Measurements from ENCODE around the gene ABCA3. TPM values are rescaled to one million over a fixed set of nuclear protein-coding genes. Genes with fewer than 3 reads are reported as not detected.

ABCA3 gene
- total and polyA plus RNA-seq, 2 experiments from 2014 or later, result 3.0 to 4.1 TPM

DNA sequence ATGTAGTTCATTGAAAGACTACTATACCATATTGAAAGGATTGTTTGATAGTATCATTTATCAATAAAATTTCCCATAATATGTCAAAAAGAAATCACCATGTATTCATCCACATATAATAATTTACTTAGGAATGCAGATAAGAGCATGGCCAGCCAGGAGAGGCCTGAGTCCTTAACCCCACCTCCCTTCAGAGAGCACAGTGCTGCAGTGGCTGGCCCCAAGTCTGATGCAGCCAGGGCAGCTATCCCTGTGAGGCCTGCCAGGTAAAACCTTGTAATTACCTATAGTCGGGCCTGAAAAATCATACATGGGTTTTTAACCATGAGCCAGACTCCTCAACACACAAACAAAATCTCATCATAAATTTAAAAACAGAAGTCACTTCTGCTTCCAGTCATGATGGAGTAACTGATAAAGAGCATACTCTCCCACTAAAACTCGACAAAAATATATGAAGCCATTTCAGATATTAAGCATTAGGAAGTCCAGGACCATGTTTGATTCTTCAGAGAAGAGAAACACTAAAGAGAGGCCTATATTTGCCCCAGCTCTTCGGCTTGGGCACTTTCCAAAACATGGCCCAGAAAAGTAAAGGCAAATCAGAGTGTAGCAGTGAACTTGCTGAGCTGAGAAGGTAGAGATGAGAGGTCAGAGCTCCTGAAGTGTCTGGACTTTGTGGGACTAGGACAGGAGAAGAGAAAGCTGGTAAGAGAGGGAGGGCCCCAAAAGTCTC lies 47.8 kb upstream of the ABCA3 start (continued):
- TF ChIP-seq, protein P1, sequence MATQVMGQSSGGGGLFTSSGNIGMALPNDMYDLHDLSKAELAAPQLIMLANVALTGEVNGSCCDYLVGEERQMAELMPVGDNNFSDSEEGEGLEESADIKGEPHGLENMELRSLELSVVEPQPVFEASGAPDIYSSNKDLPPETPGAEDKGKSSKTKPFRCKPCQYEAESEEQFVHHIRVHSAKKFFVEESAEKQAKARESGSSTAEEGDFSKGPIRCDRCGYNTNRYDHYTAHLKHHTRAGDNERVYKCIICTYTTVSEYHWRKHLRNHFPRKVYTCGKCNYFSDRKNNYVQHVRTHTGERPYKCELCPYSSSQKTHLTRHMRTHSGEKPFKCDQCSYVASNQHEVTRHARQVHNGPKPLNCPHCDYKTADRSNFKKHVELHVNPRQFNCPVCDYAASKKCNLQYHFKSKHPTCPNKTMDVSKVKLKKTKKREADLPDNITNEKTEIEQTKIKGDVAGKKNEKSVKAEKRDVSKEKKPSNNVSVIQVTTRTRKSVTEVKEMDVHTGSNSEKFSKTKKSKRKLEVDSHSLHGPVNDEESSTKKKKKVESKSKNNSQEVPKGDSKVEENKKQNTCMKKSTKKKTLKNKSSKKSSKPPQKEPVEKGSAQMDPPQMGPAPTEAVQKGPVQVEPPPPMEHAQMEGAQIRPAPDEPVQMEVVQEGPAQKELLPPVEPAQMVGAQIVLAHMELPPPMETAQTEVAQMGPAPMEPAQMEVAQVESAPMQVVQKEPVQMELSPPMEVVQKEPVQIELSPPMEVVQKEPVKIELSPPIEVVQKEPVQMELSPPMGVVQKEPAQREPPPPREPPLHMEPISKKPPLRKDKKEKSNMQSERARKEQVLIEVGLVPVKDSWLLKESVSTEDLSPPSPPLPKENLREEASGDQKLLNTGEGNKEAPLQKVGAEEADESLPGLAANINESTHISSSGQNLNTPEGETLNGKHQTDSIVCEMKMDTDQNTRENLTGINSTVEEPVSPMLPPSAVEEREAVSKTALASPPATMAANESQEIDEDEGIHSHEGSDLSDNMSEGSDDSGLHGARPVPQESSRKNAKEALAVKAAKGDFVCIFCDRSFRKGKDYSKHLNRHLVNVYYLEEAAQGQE (IDR thresholded peaks at IDR 0.05; ENCODE audit: unreplicated experiment), result no peak
- TF ChIP-seq, protein P2, sequence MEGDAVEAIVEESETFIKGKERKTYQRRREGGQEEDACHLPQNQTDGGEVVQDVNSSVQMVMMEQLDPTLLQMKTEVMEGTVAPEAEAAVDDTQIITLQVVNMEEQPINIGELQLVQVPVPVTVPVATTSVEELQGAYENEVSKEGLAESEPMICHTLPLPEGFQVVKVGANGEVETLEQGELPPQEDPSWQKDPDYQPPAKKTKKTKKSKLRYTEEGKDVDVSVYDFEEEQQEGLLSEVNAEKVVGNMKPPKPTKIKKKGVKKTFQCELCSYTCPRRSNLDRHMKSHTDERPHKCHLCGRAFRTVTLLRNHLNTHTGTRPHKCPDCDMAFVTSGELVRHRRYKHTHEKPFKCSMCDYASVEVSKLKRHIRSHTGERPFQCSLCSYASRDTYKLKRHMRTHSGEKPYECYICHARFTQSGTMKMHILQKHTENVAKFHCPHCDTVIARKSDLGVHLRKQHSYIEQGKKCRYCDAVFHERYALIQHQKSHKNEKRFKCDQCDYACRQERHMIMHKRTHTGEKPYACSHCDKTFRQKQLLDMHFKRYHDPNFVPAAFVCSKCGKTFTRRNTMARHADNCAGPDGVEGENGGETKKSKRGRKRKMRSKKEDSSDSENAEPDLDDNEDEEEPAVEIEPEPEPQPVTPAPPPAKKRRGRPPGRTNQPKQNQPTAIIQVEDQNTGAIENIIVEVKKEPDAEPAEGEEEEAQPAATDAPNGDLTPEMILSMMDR (conservative IDR thresholded peaks at IDR 0.05; ENCODE audit: low read depth in 2 of 2), result no peak

DNA sequence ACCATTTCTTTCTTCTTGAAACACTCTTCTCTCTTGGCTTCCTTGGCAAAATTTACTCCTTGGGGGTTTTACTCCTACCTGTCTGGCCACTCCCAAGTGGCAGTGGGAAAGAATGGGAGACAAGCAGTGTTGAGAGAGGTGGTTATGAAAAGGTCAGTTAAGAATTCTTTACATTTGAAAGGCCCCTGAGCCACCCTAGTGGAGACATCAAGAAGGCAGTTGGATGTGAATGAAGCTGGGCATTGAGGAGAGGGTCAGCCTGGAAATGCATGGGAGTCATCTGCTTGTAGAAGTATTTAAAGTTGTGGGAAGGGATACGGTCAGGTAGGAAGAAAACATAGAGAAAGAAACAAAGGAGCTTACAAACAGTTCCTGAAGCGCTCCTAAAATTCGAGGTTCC lies 46.5 kb upstream of the ABCA3 start:
- ATAC-seq (peak; percentile 99), DNase-seq (ENCODE audit: low spot score) (peak; percentile 90)
- no peak overlapping the region for H2AFZ ChIP-seq
- H3K79me2 ChIP-seq (replicated peaks; ENCODE audit: insufficient read depth), result no peaks in the 10 kb centered on the region
- H3K4me1 ChIP-seq (ENCODE audit: insufficient read depth), result peaks cover 20% of the 10 kb centered on the region
- H3K9me3 Mint-ChIP-seq, result peaks cover 19% of the 10 kb centered on the region
- H4K20me1 ChIP-seq (replicated peaks; ENCODE audit: insufficient read depth), result no peaks in the 10 kb centered on the region
- H3F3A ChIP-seq (replicated peaks; ENCODE audit: low read depth), result peaks cover 6% of the 10 kb centered on the region; the same call in 1 of the 2 replicates
- no peaks in the 10 kb centered on the region for H3K36me3 ChIP-seq (ENCODE audit: insufficient read depth)
- 0 out of 2 replicates have a peak overlapping the region, but pooled peaks have one; percentile 8 for H3K4me2 ChIP-seq
- H3K4me3 ChIP-seq, result no peak overlapping the region
- no peaks in the 10 kb centered on the region for H3K27me3 ChIP-seq (ENCODE audit: insufficient read depth)
- H3K4me1 Mint-ChIP-seq, result peaks cover 21% of the 10 kb centered on the region
- peak overlapping the region; percentile 54 for H3K27ac Mint-ChIP-seq
- peak overlapping the region; percentile 40 for H3K4me3 Mint-ChIP-seq
- H3K9me2 ChIP-seq (ENCODE audit: insufficient read depth), result no peaks in the 10 kb centered on the region
- H3K36me3 Mint-ChIP-seq (ENCODE audit: low read depth), result peaks cover 19% of the 10 kb centered on the region
- peaks cover 15% of the 10 kb centered on the region for H3K27me3 Mint-ChIP-seq (ENCODE audit: insufficient read depth, low read depth, poor library complexity)
- H3K27ac ChIP-seq (ENCODE audit: low read depth), result peak overlapping the region; percentile 23
- TF ChIP-seq, protein P3, sequence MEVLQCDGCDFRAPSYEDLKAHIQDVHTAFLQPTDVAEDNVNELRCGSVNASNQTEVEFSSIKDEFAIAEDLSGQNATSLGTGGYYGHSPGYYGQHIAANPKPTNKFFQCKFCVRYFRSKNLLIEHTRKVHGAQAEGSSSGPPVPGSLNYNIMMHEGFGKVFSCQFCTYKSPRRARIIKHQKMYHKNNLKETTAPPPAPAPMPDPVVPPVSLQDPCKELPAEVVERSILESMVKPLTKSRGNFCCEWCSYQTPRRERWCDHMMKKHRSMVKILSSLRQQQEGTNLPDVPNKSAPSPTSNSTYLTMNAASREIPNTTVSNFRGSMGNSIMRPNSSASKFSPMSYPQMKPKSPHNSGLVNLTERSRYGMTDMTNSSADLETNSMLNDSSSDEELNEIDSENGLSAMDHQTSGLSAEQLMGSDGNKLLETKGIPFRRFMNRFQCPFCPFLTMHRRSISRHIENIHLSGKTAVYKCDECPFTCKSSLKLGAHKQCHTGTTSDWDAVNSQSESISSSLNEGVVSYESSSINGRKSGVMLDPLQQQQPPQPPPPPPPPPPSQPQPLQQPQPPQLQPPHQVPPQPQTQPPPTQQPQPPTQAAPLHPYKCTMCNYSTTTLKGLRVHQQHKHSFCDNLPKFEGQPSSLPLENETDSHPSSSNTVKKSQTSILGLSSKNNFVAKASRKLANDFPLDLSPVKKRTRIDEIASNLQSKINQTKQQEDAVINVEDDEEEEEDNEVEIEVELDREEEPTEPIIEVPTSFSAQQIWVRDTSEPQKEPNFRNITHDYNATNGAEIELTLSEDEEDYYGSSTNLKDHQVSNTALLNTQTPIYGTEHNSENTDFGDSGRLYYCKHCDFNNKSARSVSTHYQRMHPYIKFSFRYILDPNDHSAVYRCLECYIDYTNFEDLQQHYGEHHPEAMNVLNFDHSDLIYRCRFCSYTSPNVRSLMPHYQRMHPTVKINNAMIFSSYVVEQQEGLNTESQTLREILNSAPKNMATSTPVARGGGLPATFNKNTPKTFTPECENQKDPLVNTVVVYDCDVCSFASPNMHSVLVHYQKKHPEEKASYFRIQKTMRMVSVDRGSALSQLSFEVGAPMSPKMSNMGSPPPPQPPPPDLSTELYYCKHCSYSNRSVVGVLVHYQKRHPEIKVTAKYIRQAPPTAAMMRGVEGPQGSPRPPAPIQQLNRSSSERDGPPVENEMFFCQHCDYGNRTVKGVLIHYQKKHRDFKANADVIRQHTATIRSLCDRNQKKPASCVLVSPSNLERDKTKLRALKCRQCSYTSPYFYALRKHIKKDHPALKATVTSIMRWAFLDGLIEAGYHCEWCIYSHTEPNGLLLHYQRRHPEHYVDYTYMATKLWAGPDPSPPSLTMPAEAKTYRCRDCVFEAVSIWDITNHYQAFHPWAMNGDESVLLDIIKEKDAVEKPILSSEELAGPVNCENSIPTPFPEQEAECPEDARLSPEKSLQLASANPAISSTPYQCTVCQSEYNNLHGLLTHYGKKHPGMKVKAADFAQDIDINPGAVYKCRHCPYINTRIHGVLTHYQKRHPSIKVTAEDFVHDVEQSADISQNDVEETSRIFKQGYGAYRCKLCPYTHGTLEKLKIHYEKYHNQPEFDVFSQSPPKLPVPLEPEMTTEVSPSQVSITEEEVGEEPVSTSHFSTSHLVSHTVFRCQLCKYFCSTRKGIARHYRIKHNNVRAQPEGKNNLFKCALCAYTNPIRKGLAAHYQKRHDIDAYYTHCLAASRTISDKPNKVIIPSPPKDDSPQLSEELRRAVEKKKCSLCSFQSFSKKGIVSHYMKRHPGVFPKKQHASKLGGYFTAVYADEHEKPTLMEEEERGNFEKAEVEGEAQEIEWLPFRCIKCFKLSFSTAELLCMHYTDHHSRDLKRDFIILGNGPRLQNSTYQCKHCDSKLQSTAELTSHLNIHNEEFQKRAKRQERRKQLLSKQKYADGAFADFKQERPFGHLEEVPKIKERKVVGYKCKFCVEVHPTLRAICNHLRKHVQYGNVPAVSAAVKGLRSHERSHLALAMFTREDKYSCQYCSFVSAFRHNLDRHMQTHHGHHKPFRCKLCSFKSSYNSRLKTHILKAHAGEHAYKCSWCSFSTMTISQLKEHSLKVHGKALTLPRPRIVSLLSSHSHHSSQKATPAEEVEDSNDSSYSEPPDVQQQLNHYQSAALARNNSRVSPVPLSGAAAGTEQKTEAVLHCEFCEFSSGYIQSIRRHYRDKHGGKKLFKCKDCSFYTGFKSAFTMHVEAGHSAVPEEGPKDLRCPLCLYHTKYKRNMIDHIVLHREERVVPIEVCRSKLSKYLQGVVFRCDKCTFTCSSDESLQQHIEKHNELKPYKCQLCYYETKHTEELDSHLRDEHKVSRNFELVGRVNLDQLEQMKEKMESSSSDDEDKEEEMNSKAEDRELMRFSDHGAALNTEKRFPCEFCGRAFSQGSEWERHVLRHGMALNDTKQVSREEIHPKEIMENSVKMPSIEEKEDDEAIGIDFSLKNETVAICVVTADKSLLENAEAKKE (CRISPR knock-in tag; IDR thresholded peaks at IDR 0.05), result peak; percentile 85
- TF ChIP-seq JUNB (IDR thresholded peaks at IDR 0.05; ENCODE audit: unreplicated experiment), result no peak
- TF ChIP-seq POLR2AphosphoS5 (IDR thresholded peaks at IDR 0.05; ENCODE audit: low read depth), result no peak
- no peak for TF ChIP-seq CREB1 (CRISPR knock-in tag; IDR thresholded peaks at IDR 0.05; ENCODE audit: low read depth)
- TF ChIP-seq, protein P2 (conservative IDR thresholded peaks at IDR 0.05; ENCODE audit: low read depth in 2 of 2), result peak; percentile 43 to 59
